Karpas-422 (cell line): ENCODE results near the gene SCARB1. TPM values are rescaled to one million over a fixed set of nuclear protein-coding genes. Genes with fewer than 3 reads are reported as not detected.
A peak's percentile ranks its signal among the peaks of the same experiment; 100 is the strongest.

Source experiments
- DNase-seq: peaks from one replicate; pipeline ENCODE4 v3.0.0-alpha.2; 2015
- H2AFZ ChIP-seq: fragments of 200-600 bp; sonication (generic); 2 replicates; pipeline ENCODE4 v1.6.1; 2014; ENCODE audit warnings: antibody characterized with exemption, low read length, mixed read lengths
- H3K27ac ChIP-seq: fragments of 200-600 bp; sonication (generic); 2 replicates; pipeline ENCODE4 v1.5.1; 2014; ENCODE audit warnings: mild to moderate bottlenecking, low read length, moderate library complexity
- H3K27me3 ChIP-seq: fragments of 200-600 bp; sonication (generic); 2 replicates; pipeline ENCODE4 v1.6.1; 2014; ENCODE audit warnings: low read length, mixed read lengths
- H3K36me3 ChIP-seq: fragments of 200-600 bp; sonication (generic); 2 replicates; pipeline ENCODE4 v1.6.1; 2014; ENCODE audit warnings: low read length, mixed read lengths; ENCODE audit not compliant: insufficient read depth
- H3K4me1 ChIP-seq: fragments of 200-600 bp; sonication (generic); 2 replicates; pipeline ENCODE4 v1.6.1; 2014; ENCODE audit warnings: mild to moderate bottlenecking, low read length, mixed read lengths
- H3K4me2 ChIP-seq: fragments of 200-600 bp; sonication (generic); 2 replicates; pipeline ENCODE4 v1.6.1; 2014; ENCODE audit warnings: low read length, low read depth, mild to moderate bottlenecking; ENCODE audit not compliant: poor library complexity, severe bottlenecking
- H3K4me3 ChIP-seq: fragments of 200-600 bp; sonication (generic); 2 replicates; pipeline ENCODE4 v1.5.1; 2014; ENCODE audit warnings: mild to moderate bottlenecking, antibody characterized with exemption, low read length, mixed read lengths
- H3K79me2 ChIP-seq: fragments of 200-600 bp; sonication (generic); 2 replicates; pipeline ENCODE4 v1.6.1; 2014; ENCODE audit warnings: mild to moderate bottlenecking, low read length, mixed read lengths
- H3K9ac ChIP-seq: fragments of 200-600 bp; sonication (generic); 2 replicates; pipeline ENCODE4 v1.6.0; 2014; ENCODE audit warnings: low read length
- H3K9me2 ChIP-seq: fragments of 200-600 bp; sonication (generic), shearing (Covaris generic); replicated peaks from 2 replicates; pipeline ENCODE4 v1.6.0; 2014; ENCODE audit warnings: mild to moderate bottlenecking, low read length, moderate library complexity; ENCODE audit not compliant: insufficient read depth
- H3K9me3 ChIP-seq: fragments of 300-700, 200-600 bp; sonication (generic); 2 replicates; pipeline ENCODE4 v1.6.1; 2014; ENCODE audit warnings: low read length, mixed read lengths
- H4K20me1 ChIP-seq: fragments of 200-600 bp; sonication (generic); 2 replicates; pipeline ENCODE4 v1.6.1; 2014; ENCODE audit warnings: mild to moderate bottlenecking, antibody characterized with exemption, low read length, low read depth; ENCODE audit not compliant: insufficient read depth
- total RNA-seq: library from RNA; depleted of rRNA; stranded (reverse); fragments of >200 nt; shearing (Covaris generic); gene quantifications from 2 replicates; pipeline ENCODE4 v1.2.3, GENCODE V29; 2014; ENCODE audit warnings: low replicate concordance

The SCARB1 gene
- total RNA-seq, 1 experiment from 2014 or later = 91.7 TPM

GRCh38 chr12:124868252-124869058 lies 4.8 kb upstream of the SCARB1 start:
- no peak for DNase-seq
- H2AFZ ChIP-seq = no peak overlapping the region
- H3K27me3 ChIP-seq = no peaks in the 10 kb centered on the region
- no peak overlapping the region for H3K4me3 ChIP-seq
- H3K36me3 ChIP-seq = no peaks in the 10 kb centered on the region
- peaks cover 13% of the 10 kb centered on the region for H3K4me1 ChIP-seq
- H4K20me1 ChIP-seq = no peaks in the 10 kb centered on the region
- H3K9me2 ChIP-seq = no peaks in the 10 kb centered on the region
- H3K9me3 ChIP-seq = no peaks in the 10 kb centered on the region
- no peak overlapping the region for H3K9ac ChIP-seq
- H3K4me2 ChIP-seq = no peak overlapping the region
- no peak overlapping the region for H3K27ac ChIP-seq
- peaks cover 2% of the 10 kb centered on the region for H3K79me2 ChIP-seq

- H3K4me3 ChIP-seq = no peak overlapping the region
- H3K9ac ChIP-seq = no peak overlapping the region
- no peak overlapping the region for H3K4me2 ChIP-seq
- H3K27ac ChIP-seq = no peak overlapping the region
- DNase-seq = no peak
- no peaks in the 10 kb centered on the region for H3K27me3 ChIP-seq
- peaks cover 12% of the 10 kb centered on the region for H3K79me2 ChIP-seq
- H3K36me3 ChIP-seq = no peaks in the 10 kb centered on the region
- peaks cover 16% of the 10 kb centered on the region for H3K4me1 ChIP-seq
- no peak overlapping the region for H2AFZ ChIP-seq
- no peaks in the 10 kb centered on the region for H3K9me2 ChIP-seq
- H3K9me3 ChIP-seq = no peaks in the 10 kb centered on the region
- H4K20me1 ChIP-seq = peaks cover 3% of the 10 kb centered on the region; the same call in 1 of the 2 replicates
These were observed 3.8 kb upstream of the SCARB1 start for GRCh38 chr12:124867401-124867930.

GRCh38 chr12:124866883-124867400 lies 3.3 kb upstream of the SCARB1 start:
- Histone ChIP-seq H3K4me2 (no peak overlapping the region), H3K9me3 (no peaks in the 10 kb centered on the region), H3K9ac (no peak overlapping the region), H2AFZ (no peak overlapping the region), H3K4me1 (peaks cover 21% of the 10 kb centered on the region), H3K27ac (no peak overlapping the region), H3K79me2 (peaks cover 17% of the 10 kb centered on the region), H4K20me1 (peaks cover 6% of the 10 kb centered on the region; the same call in 1 of the 2 replicates), H3K36me3 (no peaks in the 10 kb centered on the region), H3K4me3 (no peak overlapping the region), H3K27me3 (no peaks in the 10 kb centered on the region), H3K9me2 (no peaks in the 10 kb centered on the region)
- DNase-seq = no peak

- no peaks in the 10 kb centered on the region for H3K36me3 ChIP-seq
- no peaks in the 10 kb centered on the region for H3K27me3 ChIP-seq
- peaks cover 27% of the 10 kb centered on the region for H3K4me1 ChIP-seq
- H3K9me2 ChIP-seq = no peaks in the 10 kb centered on the region
- H4K20me1 ChIP-seq = peaks cover 6% of the 10 kb centered on the region; the same call in 1 of the 2 replicates
- H3K27ac ChIP-seq = no peak overlapping the region
- DNase-seq = no peak
- no peaks in the 10 kb centered on the region for H3K9me3 ChIP-seq
- H3K4me2 ChIP-seq = no peak overlapping the region
- peaks cover 23% of the 10 kb centered on the region for H3K79me2 ChIP-seq
- no peak overlapping the region for H3K4me3 ChIP-seq
- H3K9ac ChIP-seq = no peak overlapping the region
- H2AFZ ChIP-seq = no peak overlapping the region
These were observed 2.7 kb upstream of the SCARB1 start for GRCh38 chr12:124866195-124866882.

- H2AFZ ChIP-seq = no peak overlapping the region
- H3K4me3 ChIP-seq = no peak overlapping the region
- peaks cover 5% of the 10 kb centered on the region; the same call in 1 of the 2 replicates for H3K36me3 ChIP-seq
- H3K9ac ChIP-seq = no peak overlapping the region
- DNase-seq = no peak
- no peak overlapping the region for H3K4me2 ChIP-seq
- no peaks in the 10 kb centered on the region for H3K27me3 ChIP-seq
- no peaks in the 10 kb centered on the region for H3K9me3 ChIP-seq
- H4K20me1 ChIP-seq = peaks cover 6% of the 10 kb centered on the region; the same call in 1 of the 2 replicates
- H3K27ac ChIP-seq = no peak overlapping the region
- no peaks in the 10 kb centered on the region for H3K9me2 ChIP-seq
- peaks cover 33% of the 10 kb centered on the region for H3K4me1 ChIP-seq
- H3K79me2 ChIP-seq = peaks cover 29% of the 10 kb centered on the region
These were observed 2.1 kb upstream of the SCARB1 start for GRCh38 chr12:124865728-124866127.

- Histone ChIP-seq H2AFZ (peak overlapping the region; percentile 81; the same call in 1 of the 2 replicates), H3K27ac (peak overlapping the region; percentile 67)
These were observed 675 bp upstream of the SCARB1 start for GRCh38 chr12:124864326-124864752.

GRCh38 chr12:124862768-124863415 lies 772 bp downstream of the SCARB1 start:
- H3K27ac ChIP-seq = peak overlapping the region; percentile 87
- H2AFZ ChIP-seq = no peak overlapping the region
- peaks cover 49% of the 10 kb centered on the region for H3K4me1 ChIP-seq
- H4K20me1 ChIP-seq = peaks cover 6% of the 10 kb centered on the region; the same call in 1 of the 2 replicates
- H3K79me2 ChIP-seq = peaks cover 54% of the 10 kb centered on the region
- peak overlapping the region; percentile 87 for H3K4me2 ChIP-seq
- peak overlapping the region; percentile 89 for H3K9ac ChIP-seq
- no peaks in the 10 kb centered on the region for H3K27me3 ChIP-seq
- H3K36me3 ChIP-seq = peaks cover 24% of the 10 kb centered on the region
- no peaks in the 10 kb centered on the region for H3K9me3 ChIP-seq
- peak; percentile 75 for DNase-seq
- no peaks in the 10 kb centered on the region for H3K9me2 ChIP-seq
- H3K4me3 ChIP-seq = peak overlapping the region; percentile 73

More at GRCh38 chr12:124864326-124864752, 675 bp upstream of the SCARB1 start:
- peaks cover 6% of the 10 kb centered on the region; the same call in 1 of the 2 replicates for H4K20me1 ChIP-seq
- H3K79me2 ChIP-seq = peaks cover 43% of the 10 kb centered on the region
- peak overlapping the region; percentile 72 for H3K9ac ChIP-seq
- peaks cover 19% of the 10 kb centered on the region for H3K36me3 ChIP-seq
- no peak for DNase-seq
- no peaks in the 10 kb centered on the region for H3K9me3 ChIP-seq
- peak overlapping the region; percentile 60; the same call in 1 of the 2 replicates for H3K4me3 ChIP-seq
- H3K4me2 ChIP-seq = peak overlapping the region; percentile 72
- no peaks in the 10 kb centered on the region for H3K27me3 ChIP-seq
- peaks cover 47% of the 10 kb centered on the region for H3K4me1 ChIP-seq
- no peaks in the 10 kb centered on the region for H3K9me2 ChIP-seq
